Activated T-helper 9 cell treated with anti-CD3 and anti-CD28 coated beads, Interleukin-2, amount 50 U/mL, for 16 hours (primary cell): ENCODE measurements around the gene CLCN6.

Experiments used
- DNase-seq: peaks from one replicate; pipeline ENCODE4 v3.0.0-alpha.2; 2020; ENCODE audit warnings: low read depth

Gene CLCN6

GRCh38 chr1:11831945-11832725, 26.1 kb downstream of the CLCN6 start:
- no peak for DNase-seq

GRCh38 chr1:11833497-11833896, 27.5 kb downstream of the CLCN6 start:
- no peak for DNase-seq

- DNase-seq: no peak
These were observed 27.9 kb downstream of the CLCN6 start for GRCh38 chr1:11833900-11834299.

- no peak for DNase-seq
These were observed 29.6 kb downstream of the CLCN6 start for GRCh38 chr1:11835441-11836225.

GRCh38 chr1:11836955-11837766, 31.2 kb downstream of the CLCN6 start:
- no peak for DNase-seq

GRCh38 chr1:11837767-11838348, 31.9 kb downstream of the CLCN6 start:
- DNase-seq: no peak

GRCh38 chr1:11838349-11839272, 32.6 kb downstream of the CLCN6 start:
- DNase-seq: peak; percentile 48

GRCh38 chr1:11839727-11840705, 34.0 kb downstream of the CLCN6 start:
- DNase-seq: no peak

- no peak for DNase-seq
These were observed 35.5 kb downstream of the CLCN6 start for GRCh38 chr1:11841245-11842153.

- no peak for DNase-seq
These were observed 36.4 kb downstream of the CLCN6 start for GRCh38 chr1:11842154-11843041.

- DNase-seq: no peak
These were observed 39.8 kb downstream of the CLCN6 start for GRCh38 chr1:11845641-11846335.

GRCh38 chr1:11847667-11848372, 41.8 kb downstream of the CLCN6 start, which contains the start of gene NPPA:
TSS of gene NPPA (minus strand) at chr1:11847783. CDS start at chr1:11847684, 99 bp downstream.
- DNase-seq: no peak

- no peak for DNase-seq
These were observed 42.3 kb downstream of the CLCN6 start for GRCh38 chr1:11848373-11848700.

GRCh38 chr1:11850156-11850555, 44.2 kb downstream of the CLCN6 start:
- no peak for DNase-seq

GRCh38 chr1:11851180-11851579, 45.2 kb downstream of the CLCN6 start:
- no peak for DNase-seq

- DNase-seq: no peak
These were observed 48.5 kb downstream of the CLCN6 start for GRCh38 chr1:11854519-11854918.
